A549 (cell line): ENCODE data around the gene RAB11FIP4. TPM values are rescaled to one million over a fixed set of nuclear protein-coding genes. Genes with fewer than 3 reads are reported as not detected.
A peak's percentile ranks its signal among the peaks of the same experiment; 100 is the strongest.

ENCODE experiments used
- ATAC-seq, 2 experiments: fragments of 200-7000 bp in 1 of 2; fragments of >200 bp in 1 of 2; cut with Nextera tagmentation in 1 of 2; cut with Tn5 transposase in 1 of 2; 3 replicates each; pipeline versions ENCODE4 v1.8.0 to v1.9.1; 2018 to 2020; ENCODE audit warnings: mild to moderate bottlenecking in 1 of 2, moderate library complexity in 1 of 2
- CTCF ChIA-PET: fragments of 300-600 bp; sonication (Branson Sonifier 250); formaldehyde crosslinking; extraction: SDS; loops from one replicate; lab custom pipeline; 2021; ENCODE audit warnings: antibody characterized with exemption, inconsistent platforms; lab: Yijun Ruan, JAX
- POLR2A ChIA-PET: fragments of 350-600 bp; formaldehyde crosslinking; extraction: SDS; loops from one replicate; lab custom pipeline; 2021; ENCODE audit warnings: antibody characterized with exemption, inconsistent platforms; lab: Yijun Ruan, JAX
- DNase-seq, 2 experiments: peaks; one replicate each; pipeline versions ENCODE4 v3.0.0 to v3.0.0-alpha.2; 2011 to 2016; ENCODE audit warnings: low read depth in 1 of 2, low spot score in 1 of 2
- FAIRE-seq: peaks from 2 replicates; lab custom pipeline; 2011; peaks lifted over from hg19 to GRCh38; lab: Jason Lieb, UNC
- H3K27ac ChIP-seq, 2 experiments: fragments of >200 bp; sonication (Bioruptor Twin); formaldehyde crosslinking; 3 replicates each; pipeline ENCODE4 v1.5.1; 2016 to 2017
- H3K4me1 ChIP-seq: fragments of >200 bp; sonication (Bioruptor Twin); formaldehyde crosslinking; 3 replicates; pipeline ENCODE4 v1.6.1; 2016
- H3K4me2 ChIP-seq: fragments of >200 bp; sonication (Bioruptor Twin); formaldehyde crosslinking; 3 replicates; pipeline ENCODE4 v1.6.1; 2016
- H3K4me3 ChIP-seq: fragments of >200 bp; sonication (Bioruptor Twin); formaldehyde crosslinking; 3 replicates; pipeline ENCODE4 v1.5.1; 2016
- H3K9me3 ChIP-seq: fragments of >200 bp; sonication (Bioruptor Twin); formaldehyde crosslinking; 3 replicates; pipeline ENCODE4 v1.6.1; 2016
- BHLHE40 ChIP-seq: IDR thresholded peaks from 2 replicates; pipeline ENCODE4 v1.6.1; 2012; ENCODE audit warnings: low read depth, low read length, inconsistent platforms
- CBX2 ChIP-seq: fragments of 200-600 bp; sonication (generic); IDR thresholded peaks from 2 replicates; pipeline ENCODE4 v1.6.1; 2016; ENCODE audit warnings: low read depth, mild to moderate bottlenecking, borderline replicate concordance
- CHD2 ChIP-seq: fragments of 150-350 bp; IDR thresholded peaks from 2 replicates; pipeline ENCODE4 v1.6.1; 2014; ENCODE audit warnings: low read length; ENCODE audit not compliant: partially characterized antibody
- EP300 ChIP-seq, 2 experiments: fragments of >200 bp; sonication (Bioruptor Twin); formaldehyde crosslinking; IDR thresholded peaks; 2 replicates in 1 of 2; 3 replicates in 1 of 2; pipeline ENCODE4 v1.6.1; 2016 to 2017
- GATA3 ChIP-seq: IDR thresholded peaks from 2 replicates; pipeline ENCODE4 v1.6.1; 2012; ENCODE audit warnings: borderline replicate concordance
- HDAC2 ChIP-seq: fragments of 200-600 bp; sonication (generic); IDR thresholded peaks from 2 replicates; pipeline ENCODE4 v1.6.1; 2016
- HOXA7 ChIP-seq: fragments of 250-450 bp; sonication (Bioruptor Pico); IDR thresholded peaks from 2 replicates; pipeline ENCODE4 v1.5.0; 2020; ENCODE audit warnings: mild to moderate bottlenecking, moderate library complexity
- HOXB5 ChIP-seq: fragments of 250-450 bp; sonication (Bioruptor Pico); IDR thresholded peaks from 2 replicates; pipeline ENCODE4 v1.5.0; 2020; ENCODE audit warnings: mild to moderate bottlenecking, moderate library complexity
- JUNB ChIP-seq: fragments of >200 bp; sonication (Bioruptor Twin); formaldehyde crosslinking; IDR thresholded peaks from 2 replicates; pipeline ENCODE4 v1.6.1; 2016
- KDM5A ChIP-seq: fragments of 200-600 bp; sonication (generic); IDR thresholded peaks from 2 replicates; pipeline ENCODE4 v1.6.1; 2016; ENCODE audit warnings: antibody characterized with exemption, mild to moderate bottlenecking
- MAZ ChIP-seq: fragments of 150-350 bp; IDR thresholded peaks from 2 replicates; pipeline ENCODE4 v1.6.1; 2014; ENCODE audit warnings: antibody characterized with exemption, low read depth, low read length, borderline replicate concordance
- NFE2L2 ChIP-seq: fragments of 150-350 bp; conservative IDR thresholded peaks from 2 replicates; pipeline ENCODE4 v1.6.1; 2014; ENCODE audit warnings: low read length
- NPAS2 ChIP-seq: fragments of 250-450 bp; sonication (Bioruptor Pico); IDR thresholded peaks from 2 replicates; pipeline ENCODE4 v1.8.0; 2022; ENCODE audit warnings: mild to moderate bottlenecking, moderate library complexity, borderline replicate concordance
- RAD21 ChIP-seq, 2 experiments: fragments of >200 bp in 1 of 2; sonication (Bioruptor Twin) in 1 of 2; formaldehyde crosslinking in 1 of 2; IDR thresholded peaks in 1 of 2; conservative IDR thresholded peaks in 1 of 2; 2 replicates in 1 of 2; 3 replicates in 1 of 2; pipeline ENCODE4 v1.6.1; 2012 to 2018; ENCODE audit warnings: inconsistent platforms in 1 of 2
- RCOR1 ChIP-seq: fragments of 150-350 bp; IDR thresholded peaks from 2 replicates; pipeline ENCODE4 v1.6.1; 2014; ENCODE audit warnings: antibody characterized with exemption, low read length, low read depth
- RFX5 ChIP-seq: fragments of 450-650 bp; IDR thresholded peaks from 2 replicates; pipeline ENCODE4 v1.7.1; 2014; ENCODE audit warnings: antibody characterized with exemption, mild to moderate bottlenecking, moderate library complexity
- ZFP36 ChIP-seq: fragments of 450-650 bp; IDR thresholded peaks from 2 replicates; pipeline ENCODE4 v1.6.1; 2014; ENCODE audit warnings: borderline replicate concordance; ENCODE audit not compliant: partially characterized antibody
- WGBS: methylation state at CpG from one replicate; pipeline ENCODE4 v1.1.6; 2017; ENCODE audit errors: missing lambda C conversion rate; 5-methylcytosine and 5-hydroxymethylcytosine counted together
- polyA plus RNA-seq, 4 experiments: library from polyadenylated mRNA; depleted of rRNA in 3 of 4; stranded (reverse); fragments of >200 nt; fragmentation: RNase III in 1 of 4; extraction: RNeasy Plus Mini Kit Qiagen cat#74134 plus additional on column Dnase treatment in 1 of 4; gene quantifications; 2 replicates in 3 of 4; 3 replicates in 1 of 4; pipeline ENCODE4 v1.2.3, GENCODE V29; 2011 to 2017
- TF ChIP-seq, protein P1 (sequence below): fragments of 200-600 bp; sonication (generic); IDR thresholded peaks from 2 replicates; pipeline ENCODE4 v1.6.1; 2016; ENCODE audit warnings: antibody characterized with exemption, mild to moderate bottlenecking, moderate library complexity
- TF ChIP-seq, protein P2 (sequence below): IDR thresholded peaks from 2 replicates; pipeline ENCODE4 v1.6.1; 2012; ENCODE audit warnings: low read depth, borderline replicate concordance
- TF ChIP-seq, protein P3 (sequence below): IDR thresholded peaks from 2 replicates; pipeline ENCODE4 v1.6.1; 2012
- TF ChIP-seq, protein P4 (sequence below): fragments of 150-350 bp; IDR thresholded peaks from 2 replicates; pipeline ENCODE4 v1.6.1; 2014; ENCODE audit warnings: low read depth, mild to moderate bottlenecking, low read length

The RAB11FIP4 gene
- polyA plus RNA-seq, 2 of the 4 experiments (the other 2 are of a cell fraction) = 1.9 to 3.5 TPM

DNA sequence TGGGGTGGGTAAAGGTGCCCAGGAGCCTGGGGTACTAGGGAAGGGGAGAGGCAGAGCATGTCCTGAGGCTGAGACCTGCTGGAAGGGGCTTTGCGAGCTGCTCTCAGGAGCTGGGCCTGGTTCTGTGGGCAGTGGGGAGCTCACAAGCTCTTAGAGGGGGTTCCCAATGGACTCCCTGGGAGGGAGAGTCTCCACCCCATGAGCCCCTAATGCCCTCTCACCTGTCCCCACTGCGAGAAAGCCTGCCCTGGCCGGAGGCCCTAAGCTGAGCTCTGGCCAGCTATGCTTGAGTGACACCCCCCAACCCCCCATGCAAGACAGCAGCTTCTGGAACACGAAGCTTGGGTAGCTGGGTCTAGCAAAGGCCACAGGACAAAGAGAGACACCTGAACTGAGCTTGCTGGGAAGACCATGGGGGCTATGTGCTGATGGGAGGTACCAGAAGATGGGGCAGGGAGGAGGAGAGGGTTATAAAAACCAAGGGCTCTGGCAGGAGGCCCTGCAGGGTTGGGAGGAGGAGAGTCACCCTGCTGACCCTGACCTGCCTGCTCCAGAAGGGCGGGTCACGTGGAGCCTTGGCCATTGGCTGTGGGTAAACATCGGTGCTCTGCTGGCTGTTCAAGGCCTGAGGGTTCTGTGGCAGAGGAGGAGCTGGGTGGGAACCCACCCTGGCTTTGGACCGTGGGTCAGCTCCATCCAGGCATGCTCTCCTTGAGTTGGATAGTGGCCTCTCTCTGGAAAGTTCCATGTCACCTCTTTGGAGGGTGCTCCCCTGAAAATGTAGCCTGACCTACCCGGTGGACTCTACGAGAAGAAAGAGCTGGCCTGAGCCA, 106.7 kb downstream of the RAB11FIP4 start (continued):
- TF ChIP-seq, protein P1, sequence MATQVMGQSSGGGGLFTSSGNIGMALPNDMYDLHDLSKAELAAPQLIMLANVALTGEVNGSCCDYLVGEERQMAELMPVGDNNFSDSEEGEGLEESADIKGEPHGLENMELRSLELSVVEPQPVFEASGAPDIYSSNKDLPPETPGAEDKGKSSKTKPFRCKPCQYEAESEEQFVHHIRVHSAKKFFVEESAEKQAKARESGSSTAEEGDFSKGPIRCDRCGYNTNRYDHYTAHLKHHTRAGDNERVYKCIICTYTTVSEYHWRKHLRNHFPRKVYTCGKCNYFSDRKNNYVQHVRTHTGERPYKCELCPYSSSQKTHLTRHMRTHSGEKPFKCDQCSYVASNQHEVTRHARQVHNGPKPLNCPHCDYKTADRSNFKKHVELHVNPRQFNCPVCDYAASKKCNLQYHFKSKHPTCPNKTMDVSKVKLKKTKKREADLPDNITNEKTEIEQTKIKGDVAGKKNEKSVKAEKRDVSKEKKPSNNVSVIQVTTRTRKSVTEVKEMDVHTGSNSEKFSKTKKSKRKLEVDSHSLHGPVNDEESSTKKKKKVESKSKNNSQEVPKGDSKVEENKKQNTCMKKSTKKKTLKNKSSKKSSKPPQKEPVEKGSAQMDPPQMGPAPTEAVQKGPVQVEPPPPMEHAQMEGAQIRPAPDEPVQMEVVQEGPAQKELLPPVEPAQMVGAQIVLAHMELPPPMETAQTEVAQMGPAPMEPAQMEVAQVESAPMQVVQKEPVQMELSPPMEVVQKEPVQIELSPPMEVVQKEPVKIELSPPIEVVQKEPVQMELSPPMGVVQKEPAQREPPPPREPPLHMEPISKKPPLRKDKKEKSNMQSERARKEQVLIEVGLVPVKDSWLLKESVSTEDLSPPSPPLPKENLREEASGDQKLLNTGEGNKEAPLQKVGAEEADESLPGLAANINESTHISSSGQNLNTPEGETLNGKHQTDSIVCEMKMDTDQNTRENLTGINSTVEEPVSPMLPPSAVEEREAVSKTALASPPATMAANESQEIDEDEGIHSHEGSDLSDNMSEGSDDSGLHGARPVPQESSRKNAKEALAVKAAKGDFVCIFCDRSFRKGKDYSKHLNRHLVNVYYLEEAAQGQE = no peak
- TF ChIP-seq GATA3 (no peak), HDAC2 (no peak)

DNA sequence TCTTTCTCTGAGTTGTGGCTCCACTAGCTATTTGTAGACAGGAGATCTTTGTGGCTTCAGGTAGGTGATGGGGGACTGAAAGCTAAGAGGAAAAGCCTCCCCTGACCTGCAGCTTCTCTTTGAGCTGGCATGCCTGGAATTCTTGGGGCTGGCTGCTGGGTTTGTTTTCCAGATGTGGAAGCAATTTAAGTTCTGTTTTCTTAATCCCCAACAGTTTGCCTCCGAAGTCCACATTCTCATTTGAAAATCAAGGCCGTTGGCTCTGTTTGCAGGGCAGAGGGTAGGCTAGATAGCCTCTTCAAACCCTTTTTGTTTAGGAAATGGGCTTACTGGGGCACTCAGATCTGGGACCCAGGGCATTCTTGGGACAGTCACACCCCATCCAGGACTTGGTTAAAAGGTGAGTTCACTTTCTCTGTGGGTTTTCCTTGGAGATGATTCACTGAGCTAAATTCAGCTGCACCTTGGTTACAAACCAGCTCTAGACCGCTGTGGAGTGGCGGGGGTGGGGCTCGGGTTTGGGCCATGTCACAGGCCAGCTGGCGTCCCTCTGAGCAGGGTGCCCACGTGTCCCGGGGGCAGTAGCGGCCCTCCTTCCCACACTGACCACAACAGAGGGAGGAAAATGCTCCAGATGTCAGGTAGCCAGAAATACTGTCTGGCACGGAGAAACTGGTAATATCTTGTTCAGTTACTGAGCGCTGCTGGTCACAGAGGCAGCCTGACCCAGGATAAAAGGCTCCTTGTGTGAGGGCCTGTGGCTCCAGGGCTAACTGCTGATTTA, 108.5 kb downstream of the RAB11FIP4 start:
- TF ChIP-seq BHLHE40 (no peak), JUNB (no peak)
- H3K4me1 ChIP-seq = no peaks in the 10 kb centered on the region
- WGBS = 58% methylated on average over 11 of the region's 11 CpGs
- POLR2A ChIA-PET = no interaction called here
- no peak overlapping the region for H3K4me2 ChIP-seq
- H3K4me3 ChIP-seq = no peak overlapping the region
- no peaks in the 10 kb centered on the region for H3K9me3 ChIP-seq
- DNase-seq = no peak
- H3K27ac ChIP-seq = no peak overlapping the region
- ATAC-seq = no peak
- CTCF ChIA-PET = interaction anchor here (1.1 to 3.2 kb wide), 6 partner anchors 10 to 111 kb away, joined by 3 to 13 read pairs (median 7); no protein-coding TSS in a partner anchor
- FAIRE-seq = no peak

DNA sequence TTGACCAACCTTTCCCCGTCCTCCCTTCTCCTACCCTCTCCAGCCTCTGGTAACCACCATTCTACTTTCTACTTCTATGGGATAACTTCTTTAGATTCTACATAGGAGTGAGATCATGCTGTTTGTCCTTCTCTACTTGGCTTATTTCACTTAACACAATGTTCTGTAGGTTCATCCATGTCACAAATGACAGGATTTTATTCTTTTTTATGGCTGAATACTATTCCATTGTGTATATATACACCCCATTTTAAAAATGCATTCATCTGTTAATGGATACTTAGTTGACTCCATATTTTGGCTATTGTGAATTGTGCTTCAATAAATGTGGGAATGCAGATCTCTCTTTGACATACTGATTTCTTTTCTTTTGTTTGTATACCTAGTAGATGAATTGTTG, 115.0 kb downstream of the RAB11FIP4 start:
- FAIRE-seq = peak; percentile 87
- Histone ChIP-seq H3K27ac (no peak overlapping the region), H3K4me1 (no peaks in the 10 kb centered on the region), H3K4me3 (no peak overlapping the region), H3K9me3 (no peaks in the 10 kb centered on the region), H3K4me2 (no peak overlapping the region)
- ChIA-PET POLR2A (no interaction called here), CTCF (interaction anchor here (1.0 to 2.0 kb wide), 5 partner anchors 14 to 117 kb away, joined by 3 to 8 read pairs (median 6); no protein-coding TSS in a partner anchor)
- TF ChIP-seq NFE2L2 = no peak
- no peak for DNase-seq
- WGBS = 88% methylated on average over 1 of the region's 1 CpG
- no peak for ATAC-seq

DNA sequence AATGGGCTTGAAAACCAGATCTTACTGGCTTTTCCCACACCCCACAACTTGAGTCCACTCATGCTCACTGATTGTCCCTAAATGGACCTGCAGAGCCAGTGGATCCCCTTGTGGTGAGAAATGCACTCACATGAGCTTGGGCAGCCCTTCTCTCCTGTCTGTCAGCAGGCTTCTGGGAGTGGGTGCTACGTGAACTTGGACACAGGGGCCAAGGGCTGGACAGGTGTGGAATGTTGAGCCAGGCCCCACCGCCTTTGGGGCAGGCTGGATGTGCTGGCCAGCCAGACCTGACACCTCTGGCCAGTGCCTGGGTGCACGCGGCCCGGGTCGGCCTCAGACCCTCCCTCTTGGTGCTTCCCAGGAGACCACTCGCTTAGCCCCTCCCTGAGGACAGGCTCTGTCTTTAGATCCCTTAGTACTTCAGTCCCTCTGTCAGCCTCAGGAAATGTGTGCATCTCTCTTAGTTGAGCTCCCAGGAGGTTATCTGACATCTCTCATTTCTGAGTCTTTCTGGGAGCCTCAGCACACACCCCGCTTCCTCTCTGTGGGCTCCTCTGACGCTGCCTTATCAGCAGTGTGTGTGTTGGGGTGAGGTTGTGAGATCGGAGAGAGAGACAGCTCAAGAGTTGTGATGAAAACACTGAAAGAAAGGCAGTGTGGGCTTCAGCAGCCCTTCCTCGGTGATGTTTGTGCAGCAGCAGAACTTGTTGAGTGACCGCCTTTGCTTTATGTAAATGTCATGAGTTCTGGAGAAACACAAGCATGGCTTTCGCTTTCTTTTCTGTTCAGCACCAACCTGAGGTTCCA, 117.0 kb downstream of the RAB11FIP4 start:
- Histone ChIP-seq H3K9me3 (no peaks in the 10 kb centered on the region), H3K4me1 (no peaks in the 10 kb centered on the region), H3K27ac (no peak overlapping the region), H3K4me3 (no peak overlapping the region), H3K4me2 (no peak overlapping the region)
- peak; percentile 56 to 82; a peak in 4 of 6 replicates for ATAC-seq
- ChIA-PET CTCF (interaction anchor here (0.6 to 11.1 kb wide), 5 partner anchors 9 to 293 kb away, joined by 3 to 172 read pairs (median 10); no protein-coding TSS in a partner anchor), POLR2A (interaction anchor here (0.7 kb wide), 1 partner anchor 49 kb away, joined by 3 read pairs; no protein-coding TSS in a partner anchor)
- no peak for TF ChIP-seq HOXB5 (CRISPR knock-in tag)
- TF ChIP-seq RFX5 = no peak
- TF ChIP-seq, protein P2, sequence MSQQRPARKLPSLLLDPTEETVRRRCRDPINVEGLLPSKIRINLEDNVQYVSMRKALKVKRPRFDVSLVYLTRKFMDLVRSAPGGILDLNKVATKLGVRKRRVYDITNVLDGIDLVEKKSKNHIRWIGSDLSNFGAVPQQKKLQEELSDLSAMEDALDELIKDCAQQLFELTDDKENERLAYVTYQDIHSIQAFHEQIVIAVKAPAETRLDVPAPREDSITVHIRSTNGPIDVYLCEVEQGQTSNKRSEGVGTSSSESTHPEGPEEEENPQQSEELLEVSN = no peak
- no peak for TF ChIP-seq ZFP36
- no peak for TF ChIP-seq NPAS2
- TF ChIP-seq CHD2 = no peak
- TF ChIP-seq CBX2 = no peak
- no peak for TF ChIP-seq MAZ
- TF ChIP-seq, protein P3, sequence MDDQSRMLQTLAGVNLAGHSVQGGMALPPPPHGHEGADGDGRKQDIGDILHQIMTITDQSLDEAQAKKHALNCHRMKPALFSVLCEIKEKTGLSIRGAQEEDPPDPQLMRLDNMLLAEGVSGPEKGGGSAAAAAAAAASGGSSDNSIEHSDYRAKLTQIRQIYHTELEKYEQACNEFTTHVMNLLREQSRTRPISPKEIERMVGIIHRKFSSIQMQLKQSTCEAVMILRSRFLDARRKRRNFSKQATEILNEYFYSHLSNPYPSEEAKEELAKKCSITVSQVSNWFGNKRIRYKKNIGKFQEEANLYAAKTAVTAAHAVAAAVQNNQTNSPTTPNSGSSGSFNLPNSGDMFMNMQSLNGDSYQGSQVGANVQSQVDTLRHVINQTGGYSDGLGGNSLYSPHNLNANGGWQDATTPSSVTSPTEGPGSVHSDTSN = no peak
- TF ChIP-seq RCOR1 = no peak
- TF ChIP-seq, protein P4, sequence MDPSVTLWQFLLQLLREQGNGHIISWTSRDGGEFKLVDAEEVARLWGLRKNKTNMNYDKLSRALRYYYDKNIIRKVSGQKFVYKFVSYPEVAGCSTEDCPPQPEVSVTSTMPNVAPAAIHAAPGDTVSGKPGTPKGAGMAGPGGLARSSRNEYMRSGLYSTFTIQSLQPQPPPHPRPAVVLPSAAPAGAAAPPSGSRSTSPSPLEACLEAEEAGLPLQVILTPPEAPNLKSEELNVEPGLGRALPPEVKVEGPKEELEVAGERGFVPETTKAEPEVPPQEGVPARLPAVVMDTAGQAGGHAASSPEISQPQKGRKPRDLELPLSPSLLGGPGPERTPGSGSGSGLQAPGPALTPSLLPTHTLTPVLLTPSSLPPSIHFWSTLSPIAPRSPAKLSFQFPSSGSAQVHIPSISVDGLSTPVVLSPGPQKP = no peak
- no peak for TF ChIP-seq KDM5A
- TF ChIP-seq HOXA7 (CRISPR knock-in tag) = no peak
- TF ChIP-seq EP300 (IDR thresholded peaks at IDR 0.05) = no peak
- TF ChIP-seq RAD21 (conservative IDR thresholded peaks at IDR 0.05 in 1 of 2, IDR thresholded peaks at IDR 0.05 in 1 of 2) = no peak
- peak; percentile 31 to 41 for DNase-seq
- WGBS = 73% methylated on average over 10 of the region's 13 CpGs
- no peak for FAIRE-seq
